ENCODE data around the gene SNAPC2.
"Not testable (repeated sequence)": the region's sequence is repeated elsewhere in the genome, so short reads cannot be mapped to it uniquely, and the experiment has no call there.

SNAPC2 gene

DNA sequence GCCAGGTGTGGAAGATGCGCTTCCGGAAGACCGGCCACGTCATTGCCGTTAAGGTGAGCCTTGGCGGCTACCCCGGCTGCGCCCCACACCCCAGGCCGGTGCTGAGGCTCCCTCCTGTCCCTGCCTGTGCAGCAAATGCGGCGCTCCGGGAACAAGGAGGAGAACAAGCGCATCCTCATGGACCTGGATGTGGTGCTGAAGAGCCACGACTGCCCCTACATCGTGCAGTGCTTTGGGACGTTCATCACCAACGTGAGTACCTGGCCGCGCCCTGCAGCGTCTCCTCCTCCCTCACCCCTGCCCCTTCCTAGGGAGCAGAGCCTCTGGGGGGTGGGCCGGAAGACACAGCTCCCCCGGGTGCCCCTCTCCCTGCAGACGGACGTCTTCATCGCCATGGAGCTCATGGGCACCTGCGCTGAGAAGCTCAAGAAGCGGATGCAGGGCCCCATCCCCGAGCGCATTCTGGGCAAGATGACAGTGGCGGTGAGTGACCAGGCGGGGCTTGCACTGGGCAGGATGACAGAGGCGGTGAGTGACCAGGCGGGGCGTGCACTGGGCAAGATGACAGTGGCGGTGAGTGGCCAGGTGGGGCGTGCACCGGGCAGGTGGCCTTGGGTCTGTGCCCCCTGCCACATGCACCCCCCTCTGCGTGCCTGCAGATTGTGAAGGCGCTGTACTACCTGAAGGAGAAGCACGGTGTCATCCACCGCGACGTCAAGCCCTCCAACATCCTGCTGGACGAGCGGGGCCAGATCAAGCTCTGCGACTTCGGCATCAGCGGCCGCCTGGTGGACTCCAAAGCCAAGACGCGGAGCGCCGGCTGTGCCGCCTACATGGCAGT, 9.6 kb upstream of the SNAPC2 start:
- no peak for DNase-seq

DNA sequence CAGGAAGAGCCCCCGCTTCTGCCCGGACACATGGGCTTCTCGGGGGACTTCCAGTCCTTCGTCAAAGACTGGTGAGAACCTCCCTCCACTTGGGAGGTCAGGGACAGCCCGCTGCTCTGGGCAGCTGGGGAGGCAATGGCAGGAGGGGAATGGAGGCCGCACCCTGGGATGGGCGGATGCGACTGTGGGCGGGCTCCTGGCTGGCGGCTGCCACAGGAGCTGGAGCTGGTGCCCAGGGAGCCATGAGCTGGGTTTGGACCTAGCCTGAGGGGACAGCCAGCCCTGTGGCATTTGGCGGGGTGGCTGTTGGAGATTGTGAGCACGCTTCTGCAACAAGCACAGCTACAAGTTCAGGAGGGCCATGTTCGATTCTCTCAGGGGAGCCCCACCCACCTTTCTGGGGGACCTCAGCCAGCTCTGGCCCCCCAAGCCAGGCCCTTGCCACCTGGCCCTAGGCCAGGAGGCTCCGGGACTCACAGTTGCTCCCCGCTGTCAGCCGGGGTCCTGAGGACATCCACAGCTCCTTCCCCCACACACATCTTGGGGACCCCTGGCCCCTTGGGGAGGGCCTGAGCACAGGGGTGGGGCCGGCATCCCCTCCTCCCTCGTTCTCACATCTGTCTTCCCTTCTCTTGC, 8.5 kb upstream of the SNAPC2 start:
- DNase-seq, result no peak

DNA sequence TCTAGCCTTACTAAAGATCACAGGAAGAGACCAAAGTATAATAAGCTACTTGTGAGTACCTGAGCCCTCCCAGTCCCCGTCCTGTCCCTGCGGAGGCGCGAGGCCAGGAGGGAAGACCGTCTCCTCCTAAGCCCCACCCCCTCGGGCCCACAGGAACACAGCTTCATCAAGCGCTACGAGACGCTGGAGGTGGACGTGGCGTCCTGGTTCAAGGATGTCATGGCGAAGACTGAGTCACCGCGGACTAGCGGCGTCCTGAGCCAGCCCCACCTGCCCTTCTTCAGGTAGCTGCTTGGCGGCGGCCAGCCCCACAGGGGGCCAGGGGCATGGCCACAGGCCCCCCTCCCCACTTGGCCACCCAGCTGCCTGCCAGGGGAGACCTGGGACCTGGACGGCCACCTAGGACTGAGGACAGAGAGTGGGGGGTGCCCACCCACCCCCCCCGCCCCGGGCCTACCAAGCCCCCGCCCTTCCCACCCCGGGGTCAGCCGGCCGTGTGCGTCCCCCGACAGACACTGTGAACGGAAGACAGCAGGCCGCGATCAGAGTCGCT, 7.9 kb upstream of the SNAPC2 start:
- no peak for DNase-seq

DNA sequence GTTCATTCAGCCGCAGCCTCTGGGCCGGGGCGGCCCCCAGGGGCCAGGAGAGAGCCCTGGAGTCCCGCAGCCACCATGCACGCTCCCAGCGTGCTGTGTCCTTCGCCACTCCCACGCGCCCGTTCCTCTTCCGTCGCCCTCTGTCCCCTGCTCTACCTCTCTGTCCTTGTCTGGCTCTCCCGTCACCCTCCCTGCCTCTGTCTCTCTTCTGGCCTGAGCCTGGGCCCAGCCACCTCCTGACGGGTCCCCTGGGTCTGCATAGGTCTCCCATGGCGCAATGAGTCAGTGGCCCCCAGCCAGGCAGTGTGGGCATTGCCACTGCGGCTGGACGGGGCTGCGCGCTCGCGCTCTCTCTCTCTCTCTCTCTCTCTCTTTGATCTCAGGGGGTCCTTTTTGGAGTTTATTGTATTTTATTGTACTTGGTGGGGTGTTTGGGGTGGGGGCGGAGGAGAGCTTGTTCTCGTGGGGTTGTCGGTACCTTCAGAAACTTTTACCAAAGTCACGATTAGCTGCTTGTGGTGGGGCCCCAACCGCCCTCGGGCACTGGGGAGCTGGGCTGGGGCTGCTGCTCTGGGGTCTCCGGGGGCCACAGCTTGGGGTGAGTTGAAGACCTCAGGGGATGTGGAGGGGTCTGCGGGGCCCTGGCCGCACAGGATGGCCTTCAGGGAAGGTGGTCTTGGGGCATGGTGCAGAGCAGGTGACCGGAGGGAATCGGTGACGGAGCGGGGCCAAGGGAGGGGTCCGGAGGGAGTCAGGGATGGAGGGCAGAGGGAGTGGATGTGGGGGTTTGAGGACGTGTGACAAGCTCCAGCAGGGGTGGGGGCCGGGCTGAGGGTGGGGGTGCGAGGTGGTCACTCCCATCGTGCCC, 7.2 kb upstream of the SNAPC2 start:
- no peak for DNase-seq

DNA sequence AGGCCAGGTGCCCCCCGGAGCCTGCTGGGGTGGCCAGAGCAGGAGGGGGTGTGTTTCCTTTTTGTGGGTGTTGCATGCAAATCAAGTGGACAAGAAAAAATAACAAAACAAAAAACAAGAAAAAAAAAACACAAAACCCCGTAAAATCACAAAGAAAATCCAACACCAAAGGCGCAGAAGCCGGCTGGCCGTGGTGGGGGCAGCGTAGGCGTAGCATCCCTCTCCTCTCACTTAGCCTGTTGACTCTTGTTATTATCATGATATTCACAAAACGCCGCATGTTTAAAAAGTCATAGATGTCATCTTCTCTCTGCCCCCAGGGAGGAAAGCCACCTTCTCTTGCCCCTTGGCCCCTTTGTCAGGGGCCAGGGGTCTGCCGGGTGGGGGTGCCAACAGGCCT, 6.5 kb upstream of the SNAPC2 start:
- DNase-seq, result no peak

DNA sequence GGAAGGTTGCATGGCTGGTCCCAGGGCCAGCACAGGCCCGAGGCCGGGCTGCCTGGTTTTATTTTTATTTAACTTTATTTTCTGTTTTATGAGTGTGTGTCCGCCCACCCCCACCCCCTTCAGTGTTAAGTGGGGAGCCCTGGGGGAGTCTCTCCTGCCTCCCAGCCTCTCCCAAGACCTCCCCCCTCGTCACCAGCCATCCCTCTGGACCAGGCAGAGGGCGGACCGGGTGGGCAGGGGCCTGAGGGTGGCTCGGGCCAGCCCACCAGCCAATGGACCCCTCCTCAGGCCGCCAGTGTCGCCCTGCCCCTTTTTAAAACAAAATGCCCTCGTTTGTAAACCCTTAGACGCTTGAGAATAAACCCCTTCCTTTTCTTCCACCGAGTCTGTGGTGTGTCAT, 6.0 kb upstream of the SNAPC2 start:
- DNase-seq, result no peak

DNA sequence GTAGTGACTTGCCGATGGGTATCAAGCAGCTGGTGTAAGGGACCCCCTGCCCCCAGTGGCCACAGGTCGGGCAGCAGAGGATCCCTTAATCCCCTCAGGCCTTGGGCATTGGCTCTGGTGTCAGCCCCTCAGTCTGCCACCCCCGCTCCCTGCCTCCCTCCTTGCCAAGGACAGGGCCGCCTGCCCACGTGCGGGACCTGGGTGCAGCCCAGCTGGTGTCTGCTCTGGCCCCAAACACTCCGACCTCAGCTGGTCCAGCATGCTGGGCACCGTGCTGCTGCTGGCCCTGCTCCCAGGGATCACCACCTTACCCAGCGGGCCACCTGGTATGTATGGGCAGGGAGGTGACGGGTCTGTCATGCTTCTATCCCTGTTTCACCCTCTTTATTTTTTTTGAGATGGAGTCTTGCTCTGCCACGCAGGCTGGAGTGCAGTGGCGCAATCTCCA, 5.5 kb upstream of the SNAPC2 start, which contains the start of gene TGFBR3L:
TGFBR3L (plus strand) TSS at position 233 of the 448 bp plus-strand sequence.
- no peak for DNase-seq

DNA sequence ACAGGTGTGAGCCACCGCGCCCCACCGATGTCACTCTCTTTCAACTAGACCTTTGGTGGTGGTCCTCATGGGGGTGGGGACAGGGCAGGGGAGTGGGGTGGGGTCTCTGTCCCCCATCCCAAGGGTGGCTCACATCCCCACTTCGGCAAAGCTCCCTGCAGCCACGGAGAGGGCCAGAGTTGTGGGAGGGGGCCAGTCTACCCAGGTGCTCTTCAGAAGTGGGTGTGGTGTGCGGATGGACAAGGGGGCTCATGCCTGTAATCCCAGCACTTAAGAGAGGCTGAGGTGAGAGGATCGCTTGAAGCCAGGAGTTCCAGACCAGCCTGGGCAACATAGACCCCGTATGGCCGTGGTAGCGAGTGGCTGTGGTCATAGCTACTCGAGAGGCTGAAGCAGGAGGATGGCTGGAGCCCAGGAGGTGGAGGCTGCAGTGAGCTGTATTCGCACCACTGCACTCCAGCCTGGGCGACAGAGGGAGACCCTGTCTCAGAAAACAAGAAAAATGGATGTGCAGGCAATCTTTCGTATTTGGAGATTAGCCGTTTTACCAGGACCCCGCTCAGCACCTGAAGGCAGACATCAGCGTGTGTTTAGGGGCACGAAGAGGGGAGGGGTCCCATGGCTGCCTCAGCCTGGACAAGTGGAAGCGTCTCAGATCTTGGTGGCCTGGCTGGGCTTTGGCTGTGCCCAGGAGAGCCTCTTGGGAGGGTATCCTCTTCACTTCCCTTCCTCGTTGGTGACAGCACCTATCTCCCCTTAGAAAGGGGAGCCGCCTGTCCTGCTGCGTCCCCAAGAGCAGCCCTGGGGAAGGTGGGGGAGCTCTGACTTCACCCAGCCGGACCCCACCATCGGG, 4.7 kb upstream of the SNAPC2 start:
- DNase-seq, result no peak

DNA sequence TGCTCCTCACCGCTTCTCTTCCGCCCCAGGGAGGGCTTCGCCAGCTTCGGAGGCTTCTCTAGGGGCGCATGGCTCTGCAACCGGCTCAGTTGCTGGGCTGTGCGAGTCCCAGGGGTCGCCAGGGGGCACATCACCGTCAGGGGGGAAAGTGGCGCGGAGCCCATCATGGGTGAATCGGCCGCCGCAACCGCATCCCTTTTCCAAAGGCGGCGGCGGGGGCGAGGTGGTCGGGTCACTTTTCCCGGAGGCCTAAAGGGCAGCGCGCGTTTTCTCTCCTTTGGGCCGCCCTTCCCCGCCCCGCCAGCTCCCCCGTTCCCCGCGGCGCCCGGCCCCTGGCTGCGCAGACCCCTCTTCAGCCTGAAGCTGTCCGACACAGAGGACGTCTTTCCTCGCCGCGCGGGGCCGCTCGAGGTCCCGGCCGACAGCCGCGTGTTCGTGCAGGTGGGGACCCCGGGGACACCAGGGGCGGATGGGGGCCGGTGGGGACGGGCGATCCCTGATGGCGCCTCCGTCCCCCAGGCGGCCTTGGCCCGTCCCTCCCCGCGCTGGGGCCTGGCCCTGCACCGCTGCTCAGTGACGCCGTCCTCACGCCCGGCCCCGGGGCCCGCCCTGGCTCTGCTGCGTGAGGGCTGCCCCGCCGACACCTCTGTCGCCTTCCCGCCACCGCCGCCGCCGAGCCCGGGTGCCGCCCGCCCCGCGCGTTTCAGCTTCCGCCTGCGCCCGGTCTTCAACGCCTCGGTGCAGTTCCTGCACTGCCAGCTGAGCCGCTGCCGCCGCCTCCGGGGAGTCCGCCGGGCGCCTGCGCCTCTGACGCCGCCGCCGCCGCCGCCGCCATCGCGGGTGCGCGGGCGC, 3.8 kb upstream of the SNAPC2 start:
- no peak for DNase-seq

DNA sequence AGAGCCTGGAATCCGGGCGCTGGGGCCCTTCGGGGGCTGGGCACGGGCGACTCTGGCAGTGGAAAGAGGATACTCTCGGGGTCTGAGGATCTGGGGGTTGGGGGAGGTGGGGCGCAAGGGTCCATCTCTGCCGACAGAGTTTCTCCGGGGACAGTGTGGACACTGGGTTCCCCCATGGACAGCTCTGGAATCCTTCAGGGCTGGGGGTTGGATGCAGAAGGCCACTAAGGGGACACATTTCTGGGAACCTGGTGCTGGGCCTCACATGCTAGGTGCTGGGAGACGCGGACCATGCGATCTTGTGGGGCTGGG, 3.2 kb upstream of the SNAPC2 start:
- no peak for DNase-seq

DNA sequence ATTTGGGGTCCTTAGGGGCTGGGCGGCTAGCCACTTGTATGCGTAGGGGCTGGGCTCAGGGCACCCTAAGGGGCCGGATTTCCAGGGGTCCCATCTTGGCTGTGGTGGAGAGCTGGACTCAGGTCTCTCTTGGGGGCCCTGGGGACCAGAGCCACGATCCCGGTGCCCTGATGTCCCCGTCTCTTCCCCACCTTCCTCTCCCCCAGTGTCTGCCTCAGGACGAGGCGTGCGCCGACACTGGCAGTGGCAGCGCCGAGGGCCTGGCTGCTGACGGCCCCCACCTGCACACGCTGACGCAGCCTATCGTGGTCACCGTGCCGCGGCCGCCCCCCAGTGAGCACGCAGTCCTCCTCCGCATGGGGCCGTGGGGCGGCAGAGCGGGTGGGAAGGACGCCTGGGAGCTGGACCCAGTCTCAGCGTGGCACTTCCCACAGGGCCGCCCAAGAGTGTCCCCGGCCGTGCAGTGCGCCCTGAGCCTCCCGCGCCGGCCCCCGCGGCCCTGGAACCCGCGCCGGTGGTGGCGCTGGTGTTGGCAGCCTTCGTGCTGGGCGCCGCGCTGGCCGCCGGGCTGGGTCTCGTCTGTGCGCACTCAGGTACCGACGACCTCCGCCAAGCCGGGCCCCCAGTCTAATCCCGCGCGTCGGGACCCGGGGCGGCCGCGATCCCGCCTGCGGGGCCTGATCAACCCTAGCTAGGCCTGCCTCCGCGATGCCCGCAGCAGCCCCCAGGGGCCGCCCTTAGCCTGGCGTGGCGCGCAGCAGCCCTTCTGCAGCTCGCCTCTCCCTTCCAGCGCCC, 2.7 kb upstream of the SNAPC2 start:
- peak; percentile 55 for DNase-seq

DNA sequence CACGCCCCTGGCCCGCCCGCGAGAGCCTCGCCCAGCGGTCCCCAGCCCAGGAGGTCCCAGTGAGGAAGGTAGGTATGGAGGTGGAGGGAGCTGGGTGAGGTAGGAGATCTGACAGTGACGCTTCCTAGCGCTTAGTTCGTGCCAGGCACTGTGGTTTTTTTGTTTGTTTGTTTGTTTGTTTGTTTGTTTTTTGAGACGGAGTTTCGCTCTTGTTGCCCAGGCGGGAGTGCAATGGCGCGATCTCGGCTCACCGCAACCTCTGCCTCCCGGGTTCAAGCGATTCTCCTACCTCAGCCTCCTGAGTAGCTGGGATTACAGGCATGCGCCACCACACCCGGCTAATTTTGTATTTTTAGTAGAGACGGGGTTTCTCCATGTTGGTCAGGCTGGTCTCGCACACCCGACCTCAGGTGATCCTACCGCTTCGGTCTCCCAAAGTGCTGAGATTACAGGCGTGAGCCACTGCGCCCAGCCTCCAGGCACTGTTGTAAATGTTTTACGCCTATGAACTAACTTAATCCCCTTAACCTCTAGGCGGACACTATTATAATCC, 2.0 kb upstream of the SNAPC2 start:
- DNase-seq, result not testable (repeated sequence)

DNA sequence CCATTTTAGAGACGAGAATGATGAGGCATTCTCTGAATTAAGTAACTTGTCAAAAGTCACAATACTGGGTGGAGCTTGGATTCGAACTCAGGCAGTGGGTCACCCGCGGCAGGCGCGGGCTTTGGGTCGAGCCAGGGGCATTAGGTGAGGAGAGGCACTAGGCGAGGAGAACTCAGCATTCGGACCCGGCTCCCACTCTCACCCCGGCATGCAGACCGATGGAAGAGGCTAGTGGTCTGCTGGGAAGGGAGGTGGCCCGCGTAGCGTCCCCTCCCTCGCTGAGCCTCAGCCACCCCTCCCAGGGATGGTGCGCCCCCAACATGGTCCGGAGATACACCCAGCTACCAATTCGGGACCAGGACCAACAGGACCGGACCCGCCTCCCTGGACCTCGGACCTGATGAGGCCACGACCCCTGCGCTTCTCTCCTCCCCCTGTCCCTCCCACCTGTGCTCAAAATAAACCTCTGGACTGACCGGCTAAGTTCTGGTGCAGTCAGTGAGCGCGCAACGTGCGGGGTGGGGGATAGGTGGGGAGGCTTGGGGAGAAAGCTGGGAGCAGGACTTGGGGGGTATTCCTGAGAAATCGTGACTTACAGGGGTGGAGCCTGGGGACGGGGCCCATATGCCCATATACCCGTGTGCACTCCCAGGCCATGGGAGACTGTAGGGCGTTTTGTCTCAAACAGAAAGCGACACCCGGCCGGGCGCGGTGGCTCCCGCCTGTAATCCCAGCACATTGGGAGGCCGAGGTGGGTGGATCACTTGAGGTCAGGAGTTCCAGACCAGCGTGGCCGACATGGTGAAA, 1.3 kb upstream of the SNAPC2 start:
- no peak for DNase-seq

DNA sequence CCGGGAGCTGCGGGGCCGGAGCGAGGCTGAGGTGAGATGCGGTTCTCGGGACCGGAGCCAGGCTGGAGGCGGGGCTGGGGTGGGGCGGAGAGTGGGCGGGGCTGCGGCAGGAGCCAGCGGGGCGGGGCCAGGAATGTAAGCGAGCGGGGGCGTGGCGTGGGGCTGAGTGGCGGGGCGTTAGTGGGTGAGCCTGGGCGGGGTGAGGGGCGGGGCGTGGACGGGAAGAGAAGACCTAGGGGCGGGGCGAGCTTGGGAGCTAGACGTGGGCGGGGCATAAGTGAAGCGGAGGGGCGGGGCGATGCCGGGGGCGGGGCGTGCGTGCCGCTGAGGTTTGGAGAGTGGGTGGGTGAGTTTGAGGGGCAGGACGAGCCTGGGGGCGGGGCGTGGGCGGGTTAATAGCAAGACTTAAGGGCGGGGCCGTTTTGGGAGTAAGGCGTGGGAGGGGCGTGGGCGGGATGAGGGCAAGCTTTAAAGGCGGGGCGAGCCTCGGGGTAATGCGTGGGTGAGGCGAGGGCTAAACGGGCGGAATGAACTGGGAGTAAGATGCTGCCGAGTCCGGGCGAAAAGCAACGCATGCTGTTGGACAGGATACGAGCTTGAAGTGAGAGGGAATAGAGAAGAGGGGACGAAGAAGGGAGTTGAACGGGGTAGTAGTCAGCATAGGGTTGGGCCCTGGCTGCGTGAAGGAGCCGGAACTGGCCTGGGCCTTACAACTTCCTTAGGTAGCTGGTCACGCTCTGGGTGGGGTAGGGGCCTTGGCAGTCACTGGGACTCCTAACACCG, 572 bp downstream of the SNAPC2 start:
- peak; percentile 95 for DNase-seq

DNA sequence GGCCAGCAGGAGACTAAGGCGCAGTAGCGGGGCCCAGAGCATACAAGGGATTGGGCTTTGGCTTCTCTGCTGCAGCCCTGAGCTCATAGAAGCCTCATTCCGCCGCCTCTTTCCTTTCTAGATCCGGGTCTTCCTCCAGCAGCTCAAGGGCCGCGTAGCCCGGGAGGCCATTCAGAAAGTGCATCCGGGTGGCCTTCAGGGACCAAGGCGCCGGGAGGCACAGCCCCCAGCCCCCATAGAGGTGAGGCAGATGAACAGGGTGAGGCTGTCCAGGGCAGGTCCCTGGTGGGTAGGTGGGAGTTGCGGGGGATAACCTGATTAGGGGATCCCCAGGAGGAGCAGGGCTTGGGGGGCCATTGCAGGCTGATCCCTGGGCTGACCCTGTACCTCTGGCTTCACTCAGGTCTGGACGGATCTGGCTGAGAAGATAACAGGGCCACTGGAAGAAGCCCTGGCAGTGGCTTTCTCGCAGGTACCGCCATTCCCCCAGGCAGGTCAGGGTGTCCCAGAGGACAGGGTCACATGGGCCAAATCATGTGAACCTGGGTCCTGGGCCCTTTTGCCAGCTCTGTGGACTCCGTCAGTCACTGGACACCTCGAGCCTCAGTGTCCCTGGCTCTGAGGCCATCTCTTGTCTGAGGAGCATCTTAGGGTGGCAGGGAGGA, 1.3 kb downstream of the SNAPC2 start:
- no peak for DNase-seq

DNA sequence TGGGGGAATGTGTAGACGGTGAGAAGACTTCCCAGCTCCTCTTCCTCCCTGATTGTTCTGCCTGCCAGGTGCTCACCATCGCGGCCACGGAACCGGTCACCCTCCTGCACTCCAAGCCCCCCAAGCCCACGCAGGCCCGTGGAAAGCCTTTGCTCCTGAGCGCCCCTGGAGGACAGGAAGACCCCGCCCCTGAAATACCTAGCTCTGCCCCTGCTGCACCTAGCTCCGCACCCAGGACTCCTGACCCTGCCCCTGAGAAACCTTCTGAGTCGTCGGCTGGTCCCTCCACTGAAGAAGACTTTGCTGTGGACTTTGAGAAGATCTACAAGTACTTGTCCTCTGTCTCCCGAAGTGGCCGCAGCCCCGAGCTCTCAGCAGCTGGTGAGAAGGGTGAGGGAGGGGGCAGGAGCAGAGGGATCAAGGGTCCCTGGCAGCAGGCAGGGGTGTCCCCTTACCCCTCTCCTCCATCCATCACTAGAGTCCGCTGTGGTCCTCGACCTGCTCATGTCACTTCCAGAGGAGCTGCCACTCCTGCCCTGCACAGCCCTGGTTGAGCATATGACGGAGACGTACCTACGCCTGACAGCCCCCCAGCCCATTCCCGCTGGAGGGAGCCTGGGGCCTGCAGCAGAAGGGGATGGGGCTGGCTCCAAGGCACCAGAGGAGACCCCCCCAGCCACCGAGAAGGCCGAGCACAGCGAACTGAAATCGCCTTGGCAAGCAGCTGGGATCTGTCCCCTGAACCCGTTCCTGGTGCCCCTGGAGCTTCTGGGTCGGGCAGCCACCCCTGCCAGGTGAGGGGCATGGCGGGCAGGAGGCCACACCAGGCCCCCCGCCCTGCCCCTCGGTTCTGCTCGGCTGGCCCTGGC, 2.1 kb downstream of the SNAPC2 start:
- DNase-seq, result no peak

DNA sequence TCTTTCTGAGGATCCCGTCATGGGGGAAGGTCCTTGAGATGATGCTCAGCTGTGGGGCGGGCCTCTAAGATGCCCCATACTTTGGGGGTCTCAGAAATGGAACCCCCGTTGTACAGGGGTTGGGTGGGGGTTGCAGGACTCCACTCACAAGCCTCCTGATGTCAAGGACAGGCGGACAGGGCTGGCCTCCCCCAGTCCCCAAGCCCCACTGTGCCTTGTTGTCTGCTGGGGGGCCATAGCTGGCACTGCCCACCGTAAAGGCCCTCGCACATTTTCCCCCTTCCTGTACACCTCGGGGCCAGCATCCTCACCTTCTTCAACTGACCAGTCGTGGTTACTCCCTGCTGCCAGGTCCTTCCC, 2.7 kb downstream of the SNAPC2 start:
- no peak for DNase-seq

All from fibroblast of skin of back (primary cell).